Left ventricle myocardium inferior (tissue), 1 donor: ENCODE results near the gene CASP1. TPM values are rescaled to one million over a fixed set of nuclear protein-coding genes. Genes with fewer than 3 reads are reported as not detected.

Experiments used
- DNase-seq: peaks from one replicate; pipeline ENCODE4 v3.0.0-alpha.2; 2020
- H3K27ac ChIP-seq: fragments of 200-600 bp; replicated peaks from 2 replicates; pipeline ENCODE4 v1.8.0; 2021
- H3K27me3 ChIP-seq: fragments of 200-600 bp; 2 replicates; pipeline ENCODE4 v1.8.0; 2021; ENCODE audit warnings: low read depth
- H3K36me3 ChIP-seq: fragments of 200-600 bp; 2 replicates; pipeline ENCODE4 v1.8.0; 2021
- H3K4me1 ChIP-seq: fragments of 200-600 bp; 2 replicates; pipeline ENCODE4 v1.8.0; 2021
- H3K4me3 ChIP-seq: fragments of 200-600 bp; 2 replicates; pipeline ENCODE4 v1.8.0; 2021; ENCODE audit warnings: mild to moderate bottlenecking, moderate library complexity
- H3K9me3 ChIP-seq: fragments of 200-600 bp; replicated peaks from 2 replicates; pipeline ENCODE4 v1.8.0; 2021
- intact Hi-C: fragments of 100-400 bp; cut with micrococcal nuclease; formaldehyde crosslinking; loops from one replicate; pipeline ENCODE4 v1.11.0; 2022
- total RNA-seq: library from RNA; stranded (reverse); fragmentation: NEBNext Ultra II Directional; extraction: Animal tissue kit (Norgen Biotek cat#: 25700); gene quantifications from one replicate; pipeline ENCODE4 v1.2.1, GENCODE V29; 2021
- TF ChIP-seq, protein P1 (sequence below): fragments of 200-600 bp; IDR thresholded peaks from 2 replicates; pipeline ENCODE4 v1.8.0; 2021; ENCODE audit warnings: antibody characterized with exemption, mild to moderate bottlenecking, borderline replicate concordance
- donor health status: DM: no; HTN: yes; CAD: no; lungs with severe emphysema.

Gene CASP1
- total RNA-seq, 1 donor from 2014 or later: 11.8 TPM

DNA sequence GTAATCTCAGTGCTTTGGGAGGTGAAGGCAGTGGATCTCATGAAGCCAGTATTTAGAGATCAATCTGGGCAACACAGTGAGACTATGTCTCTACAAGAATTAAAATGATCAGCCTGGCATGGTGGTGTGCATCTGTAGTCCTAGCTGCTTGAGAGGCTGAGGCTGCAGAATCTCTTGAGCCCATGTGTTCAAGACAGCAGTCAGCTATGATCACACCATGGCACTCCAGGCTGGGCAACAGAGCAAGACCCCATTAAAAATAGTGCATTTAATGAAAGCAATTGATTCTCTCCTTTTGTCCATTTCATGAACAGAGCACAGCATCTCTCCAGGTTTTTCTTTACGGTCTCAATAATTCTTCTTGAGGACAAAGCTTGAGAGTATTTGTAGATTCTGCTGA lies 21.5 kb upstream of the CASP1 start:
- Histone ChIP-seq H3K27me3 (no peaks in the 10 kb centered on the region), H3K27ac (no peak overlapping the region), H3K4me3 (no peak overlapping the region), H3K36me3 (no peaks in the 10 kb centered on the region), H3K9me3 (no peaks in the 10 kb centered on the region), H3K4me1 (no peaks in the 10 kb centered on the region)
- DNase-seq: no peak
- intact Hi-C loops: no loop called here
- TF ChIP-seq, protein P1, sequence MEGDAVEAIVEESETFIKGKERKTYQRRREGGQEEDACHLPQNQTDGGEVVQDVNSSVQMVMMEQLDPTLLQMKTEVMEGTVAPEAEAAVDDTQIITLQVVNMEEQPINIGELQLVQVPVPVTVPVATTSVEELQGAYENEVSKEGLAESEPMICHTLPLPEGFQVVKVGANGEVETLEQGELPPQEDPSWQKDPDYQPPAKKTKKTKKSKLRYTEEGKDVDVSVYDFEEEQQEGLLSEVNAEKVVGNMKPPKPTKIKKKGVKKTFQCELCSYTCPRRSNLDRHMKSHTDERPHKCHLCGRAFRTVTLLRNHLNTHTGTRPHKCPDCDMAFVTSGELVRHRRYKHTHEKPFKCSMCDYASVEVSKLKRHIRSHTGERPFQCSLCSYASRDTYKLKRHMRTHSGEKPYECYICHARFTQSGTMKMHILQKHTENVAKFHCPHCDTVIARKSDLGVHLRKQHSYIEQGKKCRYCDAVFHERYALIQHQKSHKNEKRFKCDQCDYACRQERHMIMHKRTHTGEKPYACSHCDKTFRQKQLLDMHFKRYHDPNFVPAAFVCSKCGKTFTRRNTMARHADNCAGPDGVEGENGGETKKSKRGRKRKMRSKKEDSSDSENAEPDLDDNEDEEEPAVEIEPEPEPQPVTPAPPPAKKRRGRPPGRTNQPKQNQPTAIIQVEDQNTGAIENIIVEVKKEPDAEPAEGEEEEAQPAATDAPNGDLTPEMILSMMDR: no peak

DNA sequence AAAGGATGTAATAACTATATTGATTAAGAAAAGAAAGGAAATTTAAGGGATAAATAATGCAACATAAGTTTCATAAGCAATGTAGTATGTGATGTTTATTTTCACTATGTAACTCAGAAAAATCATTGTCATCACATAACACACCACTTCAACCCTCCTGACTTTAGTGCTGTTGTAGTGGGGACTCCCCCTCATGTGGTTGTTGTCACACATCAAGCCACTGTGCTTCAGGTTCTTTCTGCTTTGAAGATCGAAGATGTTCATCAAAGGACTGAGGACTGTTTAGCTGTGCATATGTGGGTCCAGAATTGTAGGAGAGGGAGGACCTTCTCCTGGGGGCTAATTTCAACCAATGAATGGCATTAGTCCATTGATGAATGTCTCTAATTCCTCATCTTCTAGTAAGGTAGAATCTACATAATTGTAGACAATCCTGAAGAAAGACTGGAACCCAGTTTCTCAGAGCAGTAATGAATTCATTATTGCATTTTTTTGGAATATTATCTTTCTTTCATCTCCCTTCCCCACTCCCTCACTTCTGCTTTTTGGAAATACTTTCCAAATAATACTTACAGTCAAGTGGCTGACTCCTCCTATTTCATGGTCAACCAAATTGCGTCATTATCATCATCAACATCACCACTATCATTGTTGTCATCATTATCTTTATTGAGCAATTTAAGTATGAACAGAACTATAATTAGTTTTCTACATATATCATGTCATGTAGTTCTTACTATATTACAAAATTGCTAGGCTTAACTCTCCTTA lies 20.0 kb upstream of the CASP1 start:
- Histone ChIP-seq H3K36me3 (no peaks in the 10 kb centered on the region), H3K27me3 (no peaks in the 10 kb centered on the region), H3K4me3 (no peak overlapping the region), H3K27ac (no peak overlapping the region), H3K9me3 (no peaks in the 10 kb centered on the region), H3K4me1 (no peaks in the 10 kb centered on the region)
- TF ChIP-seq, protein P1: no peak
- no peak for DNase-seq
- intact Hi-C loops: no loop called here

DNA sequence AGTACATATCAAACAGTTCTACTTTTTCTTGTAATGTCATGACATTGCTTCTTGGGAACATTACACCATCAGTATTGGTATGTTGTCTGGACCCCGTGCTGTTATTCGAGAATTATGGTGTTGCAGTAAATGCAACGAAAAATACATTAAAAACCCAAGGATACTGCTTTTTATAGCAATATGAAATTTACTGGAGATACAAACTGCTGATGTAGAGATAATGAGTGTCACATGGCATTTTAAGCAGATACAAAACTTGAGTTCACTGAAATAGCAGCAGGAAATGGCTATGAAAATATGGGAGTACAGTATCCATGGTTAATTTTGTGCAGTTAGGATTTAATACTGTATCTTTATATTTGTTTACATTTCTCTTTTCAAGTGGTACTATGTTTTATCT lies 17.5 kb upstream of the CASP1 start:
- no peak overlapping the region for H3K27ac ChIP-seq
- no peaks in the 10 kb centered on the region for H3K9me3 ChIP-seq
- H3K36me3 ChIP-seq: no peaks in the 10 kb centered on the region
- TF ChIP-seq, protein P1: no peak
- peaks cover 3% of the 10 kb centered on the region for H3K4me1 ChIP-seq
- H3K4me3 ChIP-seq: no peak overlapping the region
- intact Hi-C loops: no loop called here
- H3K27me3 ChIP-seq: no peaks in the 10 kb centered on the region
- DNase-seq: no peak

DNA sequence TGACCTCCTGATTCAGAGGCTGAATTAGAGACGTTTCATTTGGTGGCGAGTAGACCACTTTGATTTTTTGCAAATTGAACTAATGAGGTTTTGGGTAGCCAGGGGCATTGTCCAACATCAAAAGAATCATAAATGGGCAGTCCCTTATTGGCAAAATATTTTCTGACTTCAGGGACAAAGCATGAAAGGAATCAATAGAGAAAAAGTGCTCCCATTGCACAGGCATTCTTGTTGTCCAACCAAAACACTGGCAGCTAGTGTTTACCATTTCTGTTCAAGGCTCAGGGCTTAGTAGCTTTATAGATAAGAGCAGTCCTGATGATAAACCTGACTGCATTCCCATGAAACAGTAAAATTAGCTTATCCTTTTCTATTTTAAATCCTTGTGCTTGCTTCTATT lies 16.6 kb upstream of the CASP1 start:
- H3K36me3 ChIP-seq: no peaks in the 10 kb centered on the region
- H3K4me3 ChIP-seq: no peak overlapping the region
- DNase-seq: no peak
- no peaks in the 10 kb centered on the region for H3K9me3 ChIP-seq
- TF ChIP-seq, protein P1: no peak
- H3K4me1 ChIP-seq: peaks cover 10% of the 10 kb centered on the region
- H3K27me3 ChIP-seq: no peaks in the 10 kb centered on the region
- H3K27ac ChIP-seq: no peak overlapping the region
- intact Hi-C loops: no loop called here

DNA sequence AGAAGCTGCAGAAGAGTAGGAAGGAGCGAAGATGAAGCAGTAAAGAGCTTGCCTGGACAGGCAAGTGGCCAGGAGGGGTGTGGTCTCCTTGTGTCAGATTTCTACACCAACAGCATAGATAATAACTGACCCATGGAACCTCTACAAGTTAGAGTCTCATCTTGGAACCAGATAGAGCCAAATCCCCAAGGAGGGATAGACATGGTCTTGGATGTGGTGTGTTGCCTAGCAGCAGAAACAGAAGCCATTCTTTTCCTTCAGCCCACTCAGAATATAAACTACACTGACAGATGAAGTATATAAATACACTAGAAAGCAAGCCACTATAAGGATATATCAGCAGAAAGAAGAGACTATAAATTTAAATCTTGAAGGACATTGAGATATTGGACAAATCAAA lies 14.5 kb upstream of the CASP1 start:
- H3K27me3 ChIP-seq: no peaks in the 10 kb centered on the region
- H3K27ac ChIP-seq: no peak overlapping the region
- TF ChIP-seq, protein P1: no peak
- no peak for DNase-seq
- H3K4me1 ChIP-seq: peaks cover 17% of the 10 kb centered on the region
- H3K9me3 ChIP-seq: no peaks in the 10 kb centered on the region
- no peaks in the 10 kb centered on the region for H3K36me3 ChIP-seq
- intact Hi-C loops: no loop called here
- H3K4me3 ChIP-seq: no peak overlapping the region
